Esophagus muscularis mucosa (tissue), 4 donors: Measurements from ENCODE around the gene HYAL1.

Source experiments
- CTCF ChIP-seq, 3 experiments: fragments of 200-600 bp in 2 of 3; fragments of 450-650 bp in 1 of 3; sonication (generic) in 2 of 3; IDR thresholded peaks; one replicate each; pipeline ENCODE4 v1.5.1; 2017 to 2019; ENCODE audit warnings: antibody characterized with exemption in 3 of 3, mild to moderate bottlenecking in 2 of 3, moderate library complexity in 1 of 3
- EP300 ChIP-seq: sonication (generic); formaldehyde crosslinking; IDR thresholded peaks from one replicate; pipeline ENCODE4 v1.6.1; 2017; ENCODE audit warnings: antibody characterized with exemption
- POLR2A ChIP-seq: fragments of 450-650 bp; IDR thresholded peaks from one replicate; pipeline ENCODE4 v1.6.1; 2017; ENCODE audit warnings: antibody characterized with exemption, moderate library complexity, mild to moderate bottlenecking, low read depth
- POLR2AphosphoS5 ChIP-seq, 2 donors: sonication (generic); formaldehyde crosslinking; IDR thresholded peaks; one replicate each; pipeline ENCODE4 v1.6.1; 2017; ENCODE audit warnings: antibody characterized with exemption in 2 of 2

- TF ChIP-seq CTCF (IDR thresholded peaks at IDR 0.05), result no peak
- TF ChIP-seq POLR2AphosphoS5 (IDR thresholded peaks at IDR 0.05), result no peak
- no peak for TF ChIP-seq POLR2A
- no peak for TF ChIP-seq EP300
These were observed 7.6 kb downstream of the HYAL1 start for GRCh38 chr3:50295553-50296431.
